Gastroesophageal sphincter (tissue), 3 donors: ENCODE measurements around the gene MIF4GD.

Experiments
- CTCF ChIP-seq, 4 experiments: fragments of 200-600 bp in 2 of 4; fragments of 450-650 bp in 2 of 4; sonication (generic) in 1 of 4; IDR thresholded peaks; one replicate each; pipeline ENCODE4 v1.5.1; 2017 to 2019; ENCODE audit warnings: antibody characterized with exemption in 4 of 4, mild to moderate bottlenecking in 2 of 4, moderate library complexity in 2 of 4
- POLR2A ChIP-seq, 2 donors: fragments of 450-650 bp; IDR thresholded peaks; one replicate each; pipeline ENCODE4 v1.6.1; 2017; ENCODE audit warnings: antibody characterized with exemption in 2 of 2, mild to moderate bottlenecking in 2 of 2, moderate library complexity in 1 of 2

DNA sequence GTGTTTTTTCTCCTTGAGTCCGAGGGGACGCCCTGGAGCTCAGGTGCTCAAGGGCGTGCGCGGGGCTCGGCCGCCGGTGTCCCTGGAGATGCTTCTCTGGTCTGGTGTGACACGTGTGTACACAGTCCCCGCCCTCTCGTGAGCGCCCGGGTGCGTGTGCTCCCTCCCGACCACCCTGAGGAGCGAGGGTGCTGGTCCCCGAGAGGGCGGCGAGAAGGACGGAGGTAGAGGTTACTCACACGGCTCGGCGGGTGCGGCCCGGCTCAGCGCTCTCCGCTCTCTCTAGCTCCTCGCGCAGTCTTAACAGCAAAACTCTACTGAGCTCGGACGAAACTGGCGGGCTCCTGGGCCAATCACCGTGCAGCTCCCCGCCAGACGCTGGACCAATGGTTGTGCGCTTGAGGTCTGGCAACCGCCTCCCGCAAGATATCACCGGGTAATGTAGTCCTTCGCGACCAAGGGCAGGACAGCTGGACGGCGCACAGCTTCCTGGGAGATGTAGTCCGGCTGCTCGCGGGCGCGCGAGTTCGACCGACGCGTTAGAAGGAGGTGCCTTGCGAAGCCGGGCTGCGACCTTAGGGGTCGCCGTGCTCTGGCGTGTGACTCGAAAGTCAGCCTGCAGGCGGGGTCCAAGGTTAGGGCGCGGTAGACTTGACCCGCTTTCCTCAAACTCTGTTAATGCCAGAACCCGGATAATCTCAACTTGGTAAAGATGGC, 18.2 kb upstream of the MIF4GD start, which contains the start of gene SLC25A19:
- TF ChIP-seq CTCF (IDR thresholded peaks at IDR 0.05) (peak in 2 of 4 experiments; percentile 13 to 37), POLR2A (IDR thresholded peaks at IDR 0.05) (peak; percentile 62 to 85)
